Measurements from ENCODE around the gene CTIF.

CTIF gene

DNA sequence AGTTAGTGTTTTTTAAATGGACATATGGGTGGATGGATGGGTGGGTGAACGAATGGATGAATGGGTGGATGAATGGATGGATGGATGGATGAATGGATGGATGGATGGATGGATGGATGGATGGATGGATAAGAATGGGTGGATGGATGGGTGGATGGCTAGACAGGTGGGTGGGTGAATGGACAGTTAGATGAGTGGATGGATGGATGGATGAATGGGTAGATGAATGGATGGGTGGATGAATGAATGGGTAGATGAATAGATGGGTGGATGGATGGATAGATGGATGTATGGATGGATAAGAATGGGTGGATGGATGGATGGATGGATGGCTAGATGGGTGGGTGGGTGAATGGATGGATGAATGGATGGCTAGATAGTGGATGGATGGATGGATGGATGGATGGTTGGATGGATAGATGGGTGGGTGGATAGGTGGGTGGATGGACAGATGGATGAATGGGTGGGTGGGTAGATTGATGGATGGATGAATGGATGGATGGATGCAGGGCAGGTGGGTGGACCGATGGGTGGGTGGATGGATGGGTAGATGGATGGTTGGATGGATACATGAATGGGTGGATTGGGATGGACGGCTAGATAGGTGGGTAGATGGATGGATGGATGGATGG lies 64.0 kb downstream of the CTIF start:
- no peak for TF ChIP-seq POLR2A (IDR thresholded peaks at IDR 0.05; ENCODE audit: low read depth, low read length)
- TF ChIP-seq PAX5 (IDR thresholded peaks at IDR 0.05; ENCODE audit: insufficient read depth, low read length, severe bottlenecking) = no peak
- TF ChIP-seq SPI1 (IDR thresholded peaks at IDR 0.05; ENCODE audit: low read depth, low read length) = no peak
- no peak for TF ChIP-seq TAF1 (IDR thresholded peaks at IDR 0.05; ENCODE audit: low read depth, low read length)
- TF ChIP-seq POU2F2 (IDR thresholded peaks at IDR 0.05; ENCODE audit: low read depth, low read length) = no peak
- TF ChIP-seq POLR2AphosphoS5 (IDR thresholded peaks at IDR 0.05; ENCODE audit: low read depth, low read length) = no peak
- DNase-seq (ENCODE audit: insufficient read length, low spot score) = no peak
- FAIRE-seq = no peak

GRCh38 chr18:48605408-48605845 lies 66.6 kb downstream of the CTIF start:
- FAIRE-seq = no peak
- no peak for TF ChIP-seq POLR2A (IDR thresholded peaks at IDR 0.05; ENCODE audit: low read depth, low read length)
- TF ChIP-seq PAX5 (IDR thresholded peaks at IDR 0.05; ENCODE audit: insufficient read depth, low read length, severe bottlenecking) = no peak
- no peak for TF ChIP-seq POU2F2 (IDR thresholded peaks at IDR 0.05; ENCODE audit: low read depth, low read length)
- no peak for TF ChIP-seq SPI1 (IDR thresholded peaks at IDR 0.05; ENCODE audit: low read depth, low read length)
- no peak for TF ChIP-seq POLR2AphosphoS5 (IDR thresholded peaks at IDR 0.05; ENCODE audit: low read depth, low read length)
- no peak for TF ChIP-seq TAF1 (IDR thresholded peaks at IDR 0.05; ENCODE audit: low read depth, low read length)
- no peak for DNase-seq (ENCODE audit: insufficient read length, low spot score)

- DNase-seq (ENCODE audit: insufficient read length, low spot score) (no peak), FAIRE-seq (no peak)
- TF ChIP-seq TAF1 (IDR thresholded peaks at IDR 0.05; ENCODE audit: low read depth, low read length) (no peak), POLR2A (IDR thresholded peaks at IDR 0.05; ENCODE audit: low read depth, low read length) (no peak), SPI1 (IDR thresholded peaks at IDR 0.05; ENCODE audit: low read depth, low read length) (peak; percentile 84), POU2F2 (IDR thresholded peaks at IDR 0.05; ENCODE audit: low read depth, low read length) (no peak), PAX5 (IDR thresholded peaks at IDR 0.05; ENCODE audit: insufficient read depth, low read length, severe bottlenecking) (no peak)
Observed at GRCh38 chr18:48607056-48607984, 68.5 kb downstream of the CTIF start.

DNA sequence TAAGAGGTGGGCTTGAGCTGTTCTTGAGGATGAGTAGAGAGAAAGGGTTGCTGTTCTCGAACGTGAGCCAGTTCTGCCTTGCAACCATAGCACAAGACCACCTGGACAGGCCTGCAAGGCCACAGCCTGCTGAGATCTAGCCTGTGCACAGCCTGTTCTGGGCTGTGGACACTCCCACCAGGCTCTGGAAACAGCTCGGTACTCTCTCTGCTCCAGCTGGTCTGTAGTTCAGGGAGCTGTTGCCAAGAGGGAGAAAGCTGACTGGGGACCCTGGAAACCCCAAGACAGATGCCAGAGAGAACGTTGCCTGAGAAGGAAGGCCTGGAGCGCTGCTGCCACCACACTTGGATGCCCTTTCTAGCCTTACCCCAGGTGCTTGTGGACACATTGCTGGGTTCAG lies 69.8 kb downstream of the CTIF start:
- DNase-seq (ENCODE audit: insufficient read length, low spot score) (no peak), FAIRE-seq (no peak)

GRCh38 chr18:48609114-48609513 lies 70.3 kb downstream of the CTIF start:
- TF ChIP-seq POLR2AphosphoS5 (IDR thresholded peaks at IDR 0.05; ENCODE audit: low read depth, low read length) = no peak
- no peak for TF ChIP-seq SPI1 (IDR thresholded peaks at IDR 0.05; ENCODE audit: low read depth, low read length)
- no peak for TF ChIP-seq PAX5 (IDR thresholded peaks at IDR 0.05; ENCODE audit: insufficient read depth, low read length, severe bottlenecking)
- TF ChIP-seq POLR2A (IDR thresholded peaks at IDR 0.05; ENCODE audit: low read depth, low read length) = no peak
- no peak for TF ChIP-seq TAF1 (IDR thresholded peaks at IDR 0.05; ENCODE audit: low read depth, low read length)
- no peak for TF ChIP-seq POU2F2 (IDR thresholded peaks at IDR 0.05; ENCODE audit: low read depth, low read length)
- no peak for FAIRE-seq

More for the DNA sequence above, 69.8 kb downstream of the CTIF start:
- TF ChIP-seq POLR2A (IDR thresholded peaks at IDR 0.05; ENCODE audit: low read depth, low read length) (no peak), POU2F2 (IDR thresholded peaks at IDR 0.05; ENCODE audit: low read depth, low read length) (no peak), TAF1 (IDR thresholded peaks at IDR 0.05; ENCODE audit: low read depth, low read length) (no peak), SPI1 (IDR thresholded peaks at IDR 0.05; ENCODE audit: low read depth, low read length) (no peak), POLR2AphosphoS5 (IDR thresholded peaks at IDR 0.05; ENCODE audit: low read depth, low read length) (no peak), PAX5 (IDR thresholded peaks at IDR 0.05; ENCODE audit: insufficient read depth, low read length, severe bottlenecking) (no peak)

DNA sequence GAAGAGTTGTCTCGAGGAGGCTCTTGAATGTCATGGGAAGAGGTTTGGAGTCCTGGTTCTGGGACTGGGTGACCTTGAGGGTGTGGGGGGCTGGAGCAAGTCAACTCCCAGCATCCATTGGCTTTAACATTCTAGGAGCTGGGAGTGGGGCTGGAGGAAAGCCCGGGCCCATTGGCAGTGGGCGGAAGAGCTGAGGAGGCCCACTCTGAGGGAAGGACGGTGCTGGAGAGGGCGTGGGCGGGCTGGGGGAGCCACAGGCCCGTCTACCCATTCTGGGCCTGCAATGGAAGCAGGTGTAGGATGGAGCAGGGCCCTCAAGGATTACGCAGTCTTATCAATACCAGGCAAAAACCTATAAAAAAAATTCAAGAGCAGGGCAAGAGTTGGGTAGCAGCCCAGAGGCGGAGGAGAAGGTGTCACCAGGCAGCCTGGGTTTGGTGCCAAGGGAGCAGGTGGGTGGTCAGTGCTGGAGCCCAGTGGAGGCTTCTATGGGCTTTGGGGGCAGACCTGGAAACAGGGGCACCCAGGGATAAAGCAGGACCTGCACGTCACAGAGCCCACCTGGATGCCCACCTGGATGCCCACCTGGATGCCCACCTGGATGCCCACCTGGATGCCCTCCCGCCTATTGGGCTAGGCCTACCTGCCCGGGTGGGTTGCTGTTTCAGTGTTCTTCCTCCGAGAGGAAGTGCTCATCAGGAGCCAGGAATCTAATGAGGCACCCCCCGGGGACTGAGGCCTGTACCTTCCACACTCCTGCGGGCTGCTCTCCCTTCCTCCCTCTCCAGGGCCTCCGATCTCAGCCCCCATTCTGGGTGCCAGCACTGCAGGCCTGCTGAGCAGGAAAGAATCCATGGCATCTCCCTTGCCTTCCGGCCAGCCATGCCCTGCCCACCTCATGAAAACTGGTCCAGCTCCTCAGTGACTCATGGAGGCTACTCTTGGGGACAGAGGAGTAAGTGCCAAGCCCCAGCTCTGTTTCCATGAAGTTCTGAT lies 71.3 kb downstream of the CTIF start:
- FAIRE-seq (no peak), DNase-seq (ENCODE audit: insufficient read length, low spot score) (no peak)
- TF ChIP-seq POLR2A (IDR thresholded peaks at IDR 0.05; ENCODE audit: low read depth, low read length) (no peak), PAX5 (IDR thresholded peaks at IDR 0.05; ENCODE audit: insufficient read depth, low read length, severe bottlenecking) (no peak), POU2F2 (IDR thresholded peaks at IDR 0.05; ENCODE audit: low read depth, low read length) (no peak), POLR2AphosphoS5 (IDR thresholded peaks at IDR 0.05; ENCODE audit: low read depth, low read length) (no peak), SPI1 (IDR thresholded peaks at IDR 0.05; ENCODE audit: low read depth, low read length) (no peak), TAF1 (IDR thresholded peaks at IDR 0.05; ENCODE audit: low read depth, low read length) (no peak)

More at GRCh38 chr18:48609114-48609513, 70.3 kb downstream of the CTIF start:
- no peak for DNase-seq (ENCODE audit: insufficient read length, low spot score)

DNA sequence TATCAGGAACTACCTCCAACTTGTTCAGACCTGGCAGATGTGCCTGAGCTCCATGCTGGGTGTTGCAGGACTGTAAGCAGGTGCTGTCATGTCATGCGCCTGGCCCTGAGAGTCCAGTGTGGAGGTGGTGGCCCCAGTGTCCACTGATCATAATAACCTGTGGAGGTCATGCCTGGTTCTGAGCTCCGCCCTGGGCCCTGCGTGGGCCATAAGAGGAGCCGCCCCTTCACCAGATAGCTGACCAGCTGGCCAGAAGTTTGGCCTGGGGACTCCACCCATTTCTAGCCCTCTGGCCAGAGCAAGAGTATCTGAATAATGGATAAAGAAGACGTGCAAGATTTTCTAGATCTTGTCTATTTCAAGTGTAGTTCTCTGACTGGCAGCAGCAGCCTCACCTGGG lies 72.4 kb downstream of the CTIF start:
- FAIRE-seq = no peak
- no peak for TF ChIP-seq POU2F2 (IDR thresholded peaks at IDR 0.05; ENCODE audit: low read depth, low read length)
- TF ChIP-seq TAF1 (IDR thresholded peaks at IDR 0.05; ENCODE audit: low read depth, low read length) = no peak
- no peak for TF ChIP-seq POLR2A (IDR thresholded peaks at IDR 0.05; ENCODE audit: low read depth, low read length)
- no peak for TF ChIP-seq POLR2AphosphoS5 (IDR thresholded peaks at IDR 0.05; ENCODE audit: low read depth, low read length)
- TF ChIP-seq SPI1 (IDR thresholded peaks at IDR 0.05; ENCODE audit: low read depth, low read length) = no peak

GRCh38 chr18:48611785-48612480 lies 73.1 kb downstream of the CTIF start:
- TF ChIP-seq POLR2A (IDR thresholded peaks at IDR 0.05; ENCODE audit: low read depth, low read length) (no peak), TAF1 (IDR thresholded peaks at IDR 0.05; ENCODE audit: low read depth, low read length) (no peak), PAX5 (IDR thresholded peaks at IDR 0.05; ENCODE audit: insufficient read depth, low read length, severe bottlenecking) (no peak), POLR2AphosphoS5 (IDR thresholded peaks at IDR 0.05; ENCODE audit: low read depth, low read length) (no peak), POU2F2 (IDR thresholded peaks at IDR 0.05; ENCODE audit: low read depth, low read length) (no peak), SPI1 (IDR thresholded peaks at IDR 0.05; ENCODE audit: low read depth, low read length) (no peak)
- FAIRE-seq = no peak
- DNase-seq (ENCODE audit: insufficient read length, low spot score) = no peak

More for the DNA sequence above, 72.4 kb downstream of the CTIF start:
- no peak for DNase-seq (ENCODE audit: insufficient read length, low spot score)

All from GM12891 (cell line).